Spleen (tissue), 11 donors: ENCODE measurements around the gene PPP1CC. TPM values are rescaled to one million over a fixed set of nuclear protein-coding genes. Genes with fewer than 3 reads are reported as not detected.

ENCODE experiments used
- DNase-seq: peaks from one replicate; pipeline ENCODE4 v3.0.0-alpha.2; 2020
- H3K27ac ChIP-seq, 8 donors: fragments of 200-600 bp; sonication (generic) in 7 of 8; 1 replicate in 4 of 8; 2 replicates in 4 of 8; pipeline versions ENCODE4 v1.5.0 to v1.8.0; 2016 to 2021; ENCODE audit warnings: inconsistent platforms in 4 of 8, mild to moderate bottlenecking in 4 of 8, moderate library complexity in 1 of 8
- H3K27me3 ChIP-seq, 7 donors: fragments of 200-600 bp; sonication (generic) in 6 of 7; replicated peaks in 1 of 7; 1 replicate in 4 of 7; 2 replicates in 3 of 7; pipeline versions ENCODE4 v1.5.0 to v1.8.0; 2016 to 2021; ENCODE audit warnings: inconsistent platforms in 3 of 7, mild to moderate bottlenecking in 1 of 7
- H3K36me3 ChIP-seq, 6 donors: fragments of 200-600 bp; sonication (generic) in 5 of 6; 1 replicate in 4 of 6; 2 replicates in 2 of 6; pipeline versions ENCODE4 v1.5.0 to v1.8.0; 2016 to 2021; ENCODE audit warnings: inconsistent platforms in 2 of 6
- H3K4me1 ChIP-seq, 6 donors: fragments of 200-600 bp; sonication (generic) in 5 of 6; 1 replicate in 3 of 6; 2 replicates in 3 of 6; pipeline versions ENCODE4 v1.5.0 to v1.8.0; 2016 to 2021; ENCODE audit warnings: inconsistent platforms in 3 of 6
- H3K4me3 ChIP-seq, 8 donors: fragments of 200-600 bp; sonication (generic) in 7 of 8; 1 replicate in 4 of 8; 2 replicates in 4 of 8; pipeline versions ENCODE4 v1.5.0 to v1.8.0; 2016 to 2021; ENCODE audit warnings: inconsistent platforms in 4 of 8, mild to moderate bottlenecking in 4 of 8, moderate library complexity in 2 of 8
- H3K9me3 ChIP-seq, 8 donors: fragments of 200-600 bp; sonication (generic) in 7 of 8; 1 replicate in 4 of 8; 2 replicates in 4 of 8; pipeline versions ENCODE4 v1.5.0 to v1.8.0; 2016 to 2021; ENCODE audit warnings: inconsistent platforms in 4 of 8
- POLR2A ChIP-seq, 3 donors: fragments of 450-650 bp; IDR thresholded peaks; one replicate each; pipeline ENCODE4 v1.5.1; 2017; ENCODE audit warnings: antibody characterized with exemption in 3 of 3, mild to moderate bottlenecking in 1 of 3
- POLR2AphosphoS5 ChIP-seq, 3 donors: sonication (generic); formaldehyde crosslinking; IDR thresholded peaks; one replicate each; pipeline ENCODE4 v1.5.1; 2017; ENCODE audit warnings: antibody characterized with exemption in 3 of 3
- WGBS, 5 donors: extraction: QIAGEN DNeasy Blood & Tissue Kit in 3 of 5; methylation state at CpG; one replicate each; pipeline versions ENCODE4 v1.1.5 to v1.1.7; 2013 to 2018; 5-methylcytosine and 5-hydroxymethylcytosine counted together
- intact Hi-C: fragments of 100-400 bp; cut with DNase I; formaldehyde crosslinking; loops from one replicate; pipeline ENCODE4 v1.15.0; 2023; ENCODE audit warnings: low total_unique reads
- polyA plus RNA-seq, 3 donors: library from polyadenylated mRNA; stranded (reverse); fragments of 200-250 nt; gene quantifications; one replicate each; pipeline ENCODE4 v1.2.1, GENCODE V29; 2013
- total RNA-seq, 7 donors: library from RNA; depleted of rRNA in 3 of 7; stranded (reverse); fragments of >200 nt in 3 of 7; fragmentation: NEBNext Ultra II Directional in 4 of 7; extraction: Animal tissue kit (Norgen Biotek cat#: 25700) in 4 of 7; gene quantifications; one replicate each; pipeline versions ENCODE4 v1.1.0 to v1.2.1, GENCODE V29; 2016 to 2021
- TF ChIP-seq, protein P1 (sequence below), 11 experiments: fragments of 200-600 bp in 7 of 11; fragments of 450-650 bp in 4 of 11; sonication (generic) in 4 of 11; IDR thresholded peaks in 8 of 11; conservative IDR thresholded peaks in 3 of 11; 1 replicate in 7 of 11; 2 replicates in 4 of 11; pipeline versions ENCODE4 v1.4.0 to v1.8.0; 2016 to 2021; ENCODE audit warnings: antibody characterized with exemption in 11 of 11, inconsistent platforms in 4 of 11, mild to moderate bottlenecking in 1 of 11
- donor health status: healthy with polysubstance abuse.
- donor health status: DM: no; HTN: no; CAD: no; lungs with moderate emphysema.
- donor health status: DM: no; HTN: no; CAD: no.
- donor health status: Bipolar disorder and iron deficiency.
- donor health status: healthy.
- donor health status: DM: no; HTN: no; CAD: no.
- donor health status: DM: yes; HTN: yes; CAD: no.

The PPP1CC gene
- total and polyA plus RNA-seq, 10 donors: 74.8 to 173 (median 111) TPM

DNA sequence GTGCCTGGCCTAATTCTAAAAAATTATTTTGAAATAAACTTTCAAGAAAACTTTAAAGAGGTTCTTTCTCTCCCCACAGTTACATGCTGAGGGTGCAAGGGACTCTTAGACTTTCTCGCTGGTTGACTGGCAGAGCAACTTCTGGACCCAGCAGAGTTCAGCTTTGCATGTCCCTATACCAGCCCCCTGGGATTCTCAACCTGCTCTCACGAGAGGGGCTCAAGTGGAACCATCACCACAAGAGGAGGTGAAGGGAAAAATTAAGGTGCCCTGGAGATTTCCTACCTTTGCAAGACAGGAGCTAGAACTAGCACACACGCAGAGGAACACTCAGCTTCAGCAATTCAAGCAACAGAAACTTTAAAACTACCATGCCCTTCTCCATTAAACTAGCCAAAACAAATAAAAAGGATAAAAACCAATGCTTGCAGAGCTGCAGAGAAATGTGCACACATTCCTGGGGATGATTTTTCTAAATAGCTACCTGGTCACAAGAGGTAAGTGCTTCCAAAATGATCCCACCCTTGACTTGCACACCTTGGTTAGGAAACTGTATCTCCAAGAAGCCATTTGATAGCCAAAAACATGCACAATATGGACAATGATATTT, 56.3 kb downstream of the PPP1CC start:
- peak overlapping the region in 7 of 8 donors; percentile 23 to 83 (median 64) for H3K4me3 ChIP-seq
- H3K36me3 ChIP-seq: peaks cover 0 to 45% (median 4%) of the 10 kb centered on the region in 6 donors
- H3K27ac ChIP-seq: peak overlapping the region in 3 of 8 donors; percentile 19 to 94 (median 89)
- TF ChIP-seq POLR2A (IDR thresholded peaks at IDR 0.05): no peak
- TF ChIP-seq POLR2AphosphoS5 (IDR thresholded peaks at IDR 0.05): no peak
- TF ChIP-seq, protein P1, sequence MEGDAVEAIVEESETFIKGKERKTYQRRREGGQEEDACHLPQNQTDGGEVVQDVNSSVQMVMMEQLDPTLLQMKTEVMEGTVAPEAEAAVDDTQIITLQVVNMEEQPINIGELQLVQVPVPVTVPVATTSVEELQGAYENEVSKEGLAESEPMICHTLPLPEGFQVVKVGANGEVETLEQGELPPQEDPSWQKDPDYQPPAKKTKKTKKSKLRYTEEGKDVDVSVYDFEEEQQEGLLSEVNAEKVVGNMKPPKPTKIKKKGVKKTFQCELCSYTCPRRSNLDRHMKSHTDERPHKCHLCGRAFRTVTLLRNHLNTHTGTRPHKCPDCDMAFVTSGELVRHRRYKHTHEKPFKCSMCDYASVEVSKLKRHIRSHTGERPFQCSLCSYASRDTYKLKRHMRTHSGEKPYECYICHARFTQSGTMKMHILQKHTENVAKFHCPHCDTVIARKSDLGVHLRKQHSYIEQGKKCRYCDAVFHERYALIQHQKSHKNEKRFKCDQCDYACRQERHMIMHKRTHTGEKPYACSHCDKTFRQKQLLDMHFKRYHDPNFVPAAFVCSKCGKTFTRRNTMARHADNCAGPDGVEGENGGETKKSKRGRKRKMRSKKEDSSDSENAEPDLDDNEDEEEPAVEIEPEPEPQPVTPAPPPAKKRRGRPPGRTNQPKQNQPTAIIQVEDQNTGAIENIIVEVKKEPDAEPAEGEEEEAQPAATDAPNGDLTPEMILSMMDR (IDR thresholded peaks at IDR 0.05 in 8 of 11, conservative IDR thresholded peaks at IDR 0.05 in 3 of 11): no peak
- intact Hi-C loops: no loop called here
- H3K4me1 ChIP-seq: peaks cover 10 to 99% (median 59%) of the 10 kb centered on the region in 6 donors
- WGBS, 5 donors: 66 to 79% (median 73%) methylated on average over 3 of the region's 3 CpGs
- H3K27me3 ChIP-seq: peaks cover 0 to 11% (median 0%) of the 10 kb centered on the region in 7 donors
- peak; percentile 36 for DNase-seq
- H3K9me3 ChIP-seq: no peaks in the 10 kb centered on the region

DNA sequence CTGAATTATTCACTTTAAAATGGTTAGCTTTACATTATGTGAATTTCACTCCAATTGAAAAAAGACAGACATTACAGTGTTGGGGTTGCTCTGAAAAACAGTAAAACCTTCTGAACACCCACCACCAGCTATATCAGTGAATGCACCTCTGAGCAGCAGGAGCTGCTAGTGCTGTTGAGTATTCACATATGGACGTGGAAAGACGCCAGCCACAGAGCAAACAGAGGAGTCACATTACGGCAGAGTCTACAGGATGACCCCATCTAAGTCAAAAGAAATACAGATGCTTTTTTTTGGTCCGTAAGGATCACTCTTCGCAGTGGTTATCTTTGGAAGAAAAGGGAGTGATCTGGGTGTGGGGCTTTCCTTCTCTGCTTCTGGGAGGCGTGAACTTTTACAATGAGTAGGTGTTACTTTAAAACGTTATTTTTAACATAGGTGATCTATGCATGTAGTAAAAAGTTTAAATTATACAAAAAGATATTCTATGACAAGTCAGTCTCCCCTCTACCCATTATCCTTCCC, 58.3 kb downstream of the PPP1CC start:
- H3K4me3 ChIP-seq: peak overlapping the region in 3 of 8 donors; percentile 7 to 83 (median 79)
- 68 to 82% (median 74%) methylated on average over 7 of the region's 7 CpGs for WGBS, 5 donors
- TF ChIP-seq, protein P1 (IDR thresholded peaks at IDR 0.05 in 8 of 11, conservative IDR thresholded peaks at IDR 0.05 in 3 of 11): no peak
- TF ChIP-seq POLR2A (IDR thresholded peaks at IDR 0.05) (no peak), POLR2AphosphoS5 (IDR thresholded peaks at IDR 0.05) (no peak)
- H3K4me1 ChIP-seq: peaks cover 3 to 97% (median 48%) of the 10 kb centered on the region in 6 donors
- no peaks in the 10 kb centered on the region for H3K9me3 ChIP-seq
- H3K27me3 ChIP-seq: peaks cover 0 to 11% (median 0%) of the 10 kb centered on the region in 7 donors
- intact Hi-C loops: no loop called here
- H3K27ac ChIP-seq: peak overlapping the region in 2 of 8 donors; percentile 0 to 39
- peak; percentile 11 for DNase-seq
- peaks cover 0 to 61% (median 6%) of the 10 kb centered on the region in 6 donors for H3K36me3 ChIP-seq

DNA sequence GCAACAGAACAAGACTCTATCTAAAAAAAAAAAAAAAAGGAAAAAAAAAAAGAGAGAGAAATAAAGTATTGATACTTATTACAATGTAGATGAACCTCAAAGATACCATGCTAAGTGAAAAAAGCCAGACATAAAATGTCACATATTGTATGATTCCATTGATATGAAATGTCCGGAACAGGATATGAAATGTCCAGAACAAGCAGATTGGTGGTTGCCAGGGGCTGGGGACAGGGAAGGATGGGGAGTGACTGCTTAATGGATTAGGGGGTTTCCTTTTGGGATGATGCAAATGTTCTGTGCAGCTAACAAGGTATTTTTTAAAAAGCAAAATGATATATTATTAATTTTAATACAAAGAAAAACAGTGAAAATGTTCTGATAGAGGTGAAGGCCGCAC, 58.8 kb downstream of the PPP1CC start:
- 90 to 98% (median 94%) methylated on average over 2 of the region's 2 CpGs for WGBS, 5 donors
- Histone ChIP-seq H3K4me3 (no peak overlapping the region), H3K9me3 (no peaks in the 10 kb centered on the region), H3K27me3 (peaks cover 0 to 8% (median 0%) of the 10 kb centered on the region in 7 donors), H3K27ac (peak overlapping the region in 1 of 8 donors; percentile 39), H3K4me1 (peaks cover 3 to 97% (median 49%) of the 10 kb centered on the region in 6 donors), H3K36me3 (peaks cover 0 to 65% (median 6%) of the 10 kb centered on the region in 6 donors)
- TF ChIP-seq, protein P1 (IDR thresholded peaks at IDR 0.05 in 8 of 11, conservative IDR thresholded peaks at IDR 0.05 in 3 of 11): no peak
- TF ChIP-seq POLR2A (IDR thresholded peaks at IDR 0.05) (no peak), POLR2AphosphoS5 (IDR thresholded peaks at IDR 0.05) (no peak)
- no peak for DNase-seq
- intact Hi-C loops: no loop called here

GRCh38 chr12:110680032-110680431, 62.7 kb downstream of the PPP1CC start:
- 73 to 88% (median 81%) methylated on average over 1 of the region's 1 CpG for WGBS, 5 donors
- TF ChIP-seq, protein P1 (IDR thresholded peaks at IDR 0.05 in 8 of 11, conservative IDR thresholded peaks at IDR 0.05 in 3 of 11): no peak
- no peak for TF ChIP-seq POLR2AphosphoS5 (IDR thresholded peaks at IDR 0.05)
- no peak for TF ChIP-seq POLR2A (IDR thresholded peaks at IDR 0.05)
- no peak overlapping the region for H3K4me3 ChIP-seq
- intact Hi-C loops: no loop called here
- no peaks in the 10 kb centered on the region for H3K27me3 ChIP-seq
- H3K27ac ChIP-seq: peak overlapping the region in 2 of 8 donors; percentile 1 to 55
- peaks cover 0 to 5% (median under 1%) of the 10 kb centered on the region in 8 donors for H3K9me3 ChIP-seq
- peaks cover 0 to 71% (median 7%) of the 10 kb centered on the region in 6 donors for H3K36me3 ChIP-seq
- peak; percentile 32 for DNase-seq
- H3K4me1 ChIP-seq: peaks cover 14 to 97% (median 58%) of the 10 kb centered on the region in 6 donors
